OCI-LY7 (cell line): ENCODE measurements around the gene SERTAD2. TPM values are rescaled to one million over a fixed set of nuclear protein-coding genes. Genes with fewer than 3 reads are reported as not detected.

Experiments
- BruUV-seq: library from RNA; stranded (reverse); fragments of 400-500 nt; replicated peaks from 2 replicates; lab custom pipeline; 2021; lab: Mats Ljungman, UMichigan
- CTCF ChIA-PET: fragments of 300-600 bp; sonication (Branson Sonifier 250); formaldehyde crosslinking; loops from one replicate; lab custom pipeline; 2022; ENCODE audit warnings: antibody characterized with exemption; ENCODE audit not compliant: unreplicated experiment; lab: Charles Lee
- POLR2A ChIA-PET: fragments of 300-600 bp; sonication (Branson Sonifier 250); formaldehyde crosslinking; loops from one replicate; lab custom pipeline; 2022; ENCODE audit warnings: antibody characterized with exemption; lab: Charles Lee
- DNase-seq: peaks from one replicate; pipeline ENCODE4 v3.0.0-alpha.2; 2015; ENCODE audit warnings: low spot score
- H2AFZ ChIP-seq: fragments of 200-600 bp; sonication (generic), shearing (Covaris generic); 2 replicates; pipeline ENCODE4 v1.6.1; 2014; ENCODE audit warnings: mild to moderate bottlenecking, antibody characterized with exemption, low read length, moderate library complexity
- H3K27ac ChIP-seq: fragments of 200-600 bp; sonication (generic); 2 replicates; pipeline ENCODE4 v1.5.1; 2014; ENCODE audit warnings: mixed run types, low read depth, mild to moderate bottlenecking, moderate library complexity, low read length, inconsistent platforms; ENCODE audit not compliant: poor library complexity, severe bottlenecking
- H3K36me3 ChIP-seq: fragments of 200-600 bp; sonication (generic); 2 replicates; pipeline ENCODE4 v1.6.1; 2014; ENCODE audit warnings: mild to moderate bottlenecking, antibody characterized with exemption, low read length, moderate library complexity, mixed read lengths; ENCODE audit not compliant: insufficient read depth
- H3K4me1 ChIP-seq: fragments of 200-600 bp; sonication (generic); 2 replicates; pipeline ENCODE4 v1.5.1; 2014; ENCODE audit warnings: mild to moderate bottlenecking, low read length; ENCODE audit not compliant: insufficient read depth, poor library complexity, severe bottlenecking
- H3K4me2 ChIP-seq: fragments of 200-600 bp; sonication (generic); 2 replicates; pipeline ENCODE4 v1.6.1; 2014; ENCODE audit warnings: mild to moderate bottlenecking, low read length
- H3K4me3 ChIP-seq: fragments of 200-600 bp; sonication (generic); 2 replicates; pipeline ENCODE4 v1.5.1; 2014; ENCODE audit warnings: mild to moderate bottlenecking, low read depth, low read length; ENCODE audit not compliant: poor library complexity, severe bottlenecking
- H3K79me2 ChIP-seq: fragments of 200-600 bp; sonication (generic); 2 replicates; pipeline ENCODE4 v1.6.1; 2016; ENCODE audit warnings: low read depth, mild to moderate bottlenecking, low read length, moderate library complexity, mixed read lengths; ENCODE audit not compliant: insufficient read depth
- H3K9me2 ChIP-seq: fragments of 200-600 bp; sonication (generic); 2 replicates; pipeline ENCODE4 v1.6.1; 2016; ENCODE audit warnings: mild to moderate bottlenecking, low read length, mixed read lengths; ENCODE audit not compliant: insufficient read depth
- H3K9me3 ChIP-seq: fragments of 200-600 bp; sonication (generic); 2 replicates; pipeline ENCODE4 v1.6.1; 2014; ENCODE audit warnings: mild to moderate bottlenecking, mixed run types, low read length, mixed read lengths
- H4K20me1 ChIP-seq: fragments of 200-600 bp; sonication (generic); 2 replicates; pipeline ENCODE4 v1.6.1; 2014; ENCODE audit warnings: mild to moderate bottlenecking, antibody characterized with exemption, low read length, moderate library complexity, mixed read lengths; ENCODE audit not compliant: insufficient read depth
- CTCF ChIP-seq: fragments of 200-600 bp; sonication (generic); conservative IDR thresholded peaks from 2 replicates; pipeline ENCODE4 v1.5.1; 2014; ENCODE audit warnings: mild to moderate bottlenecking, antibody characterized with exemption, low read length, moderate library complexity, mixed read lengths
- EZH2phosphoT487 ChIP-seq: fragments of 200-600 bp; sonication (generic); IDR thresholded peaks from 2 replicates; pipeline ENCODE4 v1.6.1; 2018; ENCODE audit warnings: low read depth, borderline replicate concordance, mild to moderate bottlenecking, mixed run types, antibody characterized with exemption, low read length, moderate library complexity, mixed read lengths
- intact Hi-C: fragments of 100-400 bp; cut with micrococcal nuclease; formaldehyde crosslinking; loops from one replicate; pipeline ENCODE4 v1.10.0; 2022; ENCODE audit not compliant: unreplicated experiment
- total RNA-seq, 2 experiments: library from RNA; depleted of rRNA in 1 of 2; stranded (reverse); fragments of >200 nt in 1 of 2; shearing (Covaris generic) in 1 of 2; gene quantifications; 2 replicates each; pipeline ENCODE4 v1.2.3, GENCODE V29; 2014 to 2022

SERTAD2 gene
- total RNA-seq, 2 experiments from 2014 or later, result 11.5 to 54.5 TPM

- Histone ChIP-seq H3K4me3 (no peak overlapping the region), H3K9me2 (no peaks in the 10 kb centered on the region), H2AFZ (no peak overlapping the region), H4K20me1 (no peaks in the 10 kb centered on the region), H3K9me3 (no peaks in the 10 kb centered on the region), H3K79me2 (peaks cover 34% of the 10 kb centered on the region; the same call in 1 of the 2 replicates), H3K36me3 (peaks cover 11% of the 10 kb centered on the region), H3K27ac (no peak overlapping the region), H3K4me2 (no peak overlapping the region), H3K4me1 (peaks cover 24% of the 10 kb centered on the region)
- no TSS peak for BruUV-seq
- CTCF ChIA-PET, result no interaction called here
- TF ChIP-seq EZH2phosphoT487 (no peak), CTCF (peak; percentile 43)
- DNase-seq, result no peak
- intact Hi-C loops, result no loop called here
- POLR2A ChIA-PET, result no interaction called here
Observed at GRCh38 chr2:64699712-64700111, 46.0 kb upstream of the SERTAD2 start.

- BruUV-seq, result no TSS peak
- H3K4me3 ChIP-seq, result no peak overlapping the region
- H3K4me1 ChIP-seq, result peaks cover 16% of the 10 kb centered on the region
- no peaks in the 10 kb centered on the region for H4K20me1 ChIP-seq
- CTCF ChIA-PET, result no interaction called here
- DNase-seq, result no peak
- H3K27ac ChIP-seq, result no peak overlapping the region
- no peak for TF ChIP-seq CTCF
- TF ChIP-seq EZH2phosphoT487, result no peak
- H3K79me2 ChIP-seq, result peaks cover 28% of the 10 kb centered on the region; the same call in 1 of the 2 replicates
- H3K9me2 ChIP-seq, result no peaks in the 10 kb centered on the region
- peaks cover 11% of the 10 kb centered on the region for H3K36me3 ChIP-seq
- no peak overlapping the region for H3K4me2 ChIP-seq
- intact Hi-C loops, result no loop called here
- H2AFZ ChIP-seq, result no peak overlapping the region
- H3K9me3 ChIP-seq, result no peaks in the 10 kb centered on the region
- POLR2A ChIA-PET, result no interaction called here
Observed at GRCh38 chr2:64698668-64699444, 45.1 kb upstream of the SERTAD2 start.

- Histone ChIP-seq H3K79me2 (peaks cover 21% of the 10 kb centered on the region; the same call in 1 of the 2 replicates), H2AFZ (no peak overlapping the region), H3K4me3 (no peak overlapping the region), H3K36me3 (peaks cover 11% of the 10 kb centered on the region), H3K4me2 (no peak overlapping the region), H3K27ac (no peak overlapping the region), H3K9me2 (no peaks in the 10 kb centered on the region), H4K20me1 (no peaks in the 10 kb centered on the region), H3K9me3 (no peaks in the 10 kb centered on the region), H3K4me1 (peaks cover 14% of the 10 kb centered on the region)
- intact Hi-C loops, result no loop called here
- no peak for DNase-seq
- TF ChIP-seq EZH2phosphoT487, result no peak
- no peak for TF ChIP-seq CTCF
- CTCF ChIA-PET, result no interaction called here
- POLR2A ChIA-PET, result no interaction called here
- no TSS peak for BruUV-seq
Observed at GRCh38 chr2:64698177-64698643, 44.5 kb upstream of the SERTAD2 start.
